Mesodermal cell (in vitro differentiated cells): ENCODE data around the gene UBQLN2.
"Not testable (repeated sequence)": the region's sequence is repeated elsewhere in the genome, so short reads cannot be mapped to it uniquely, and the experiment has no call there.

Experiments used
- H3K27ac ChIP-seq: 2 replicates; pipeline ENCODE4 v1.7.0; 2013; ENCODE audit warnings: mild to moderate bottlenecking, low read depth, low read length, moderate library complexity; ENCODE audit not compliant: severe bottlenecking
- H3K36me3 ChIP-seq: 2 replicates; pipeline ENCODE4 v1.7.1; 2013; ENCODE audit warnings: mild to moderate bottlenecking, low read length, moderate library complexity; ENCODE audit not compliant: control insufficient read depth, insufficient read depth
- H3K4me1 ChIP-seq: one replicate; pipeline ENCODE4 v1.7.1; 2013; ENCODE audit warnings: mild to moderate bottlenecking, low read length; ENCODE audit not compliant: insufficient read depth, control insufficient read depth, poor library complexity, severe bottlenecking
- H3K4me3 ChIP-seq: 2 replicates; pipeline ENCODE4 v1.7.0; 2013; ENCODE audit warnings: low read length, control low read depth, mild to moderate bottlenecking; ENCODE audit not compliant: insufficient read depth, poor library complexity, severe bottlenecking; ENCODE audit errors: extremely low read depth
- H3K9me3 ChIP-seq: 2 replicates; pipeline ENCODE4 v1.7.1; 2013; ENCODE audit warnings: mild to moderate bottlenecking, low read length, moderate library complexity; ENCODE audit not compliant: control insufficient read depth
- WGBS, 2 experiments: methylation state at CpG; one replicate each; pipeline ENCODE4 v1.1.5; 2013; ENCODE audit warnings: missing lambda C conversion rate in 2 of 2; ENCODE audit not compliant: insufficient coverage in 2 of 2; 5-methylcytosine and 5-hydroxymethylcytosine counted together

The UBQLN2 gene

GRCh38 chrX:56569378-56570057 lies 6.1 kb downstream of the UBQLN2 start:
- WGBS, 2 experiments: 90 to 93% methylated on average over 2 to 4 of the region's 6 CpGs
- Histone ChIP-seq H3K4me3 (no peak overlapping the region), H3K27ac (no peak overlapping the region), H3K4me1 (peaks cover 2% of the 10 kb centered on the region), H3K36me3 (peaks cover 15% of the 10 kb centered on the region), H3K9me3 (no peaks in the 10 kb centered on the region)

GRCh38 chrX:56572975-56573374 lies 9.5 kb downstream of the UBQLN2 start:
- Histone ChIP-seq H3K9me3 (no peaks in the 10 kb centered on the region), H3K27ac (no peak overlapping the region), H3K36me3 (peaks cover 10% of the 10 kb centered on the region), H3K4me1 (no peaks in the 10 kb centered on the region), H3K4me3 (no peak overlapping the region)
- WGBS, 2 experiments: 100% methylated on average over 1 of the region's 4 CpGs; no CpG with 5 or more reads in 1 of the 2 experiments

- no peaks in the 10 kb centered on the region for H3K4me1 ChIP-seq
- 100% methylated on average over 1 of the region's 3 CpGs; no CpG with 5 or more reads in 1 of the 2 experiments for WGBS, 2 experiments
- peaks cover 7% of the 10 kb centered on the region for H3K36me3 ChIP-seq
These were observed 11.4 kb downstream of the UBQLN2 start for GRCh38 chrX:56574861-56575260.

GRCh38 chrX:56576721-56577120 lies 13.3 kb downstream of the UBQLN2 start:
- Histone ChIP-seq H3K4me3 (no peak overlapping the region), H3K27ac (no peak overlapping the region), H3K9me3 (no peaks in the 10 kb centered on the region), H3K4me1 (no peaks in the 10 kb centered on the region), H3K36me3 (no peaks in the 10 kb centered on the region)
- no CpG with 5 or more reads among the region's 2 CpGs for WGBS, 2 experiments

More at GRCh38 chrX:56574861-56575260, 11.4 kb downstream of the UBQLN2 start:
- no peaks in the 10 kb centered on the region for H3K9me3 ChIP-seq
- H3K27ac ChIP-seq: no peak overlapping the region
- H3K4me3 ChIP-seq: no peak overlapping the region

- Histone ChIP-seq H3K27ac (no peak overlapping the region), H3K36me3 (no peaks in the 10 kb centered on the region), H3K4me1 (no peaks in the 10 kb centered on the region), H3K9me3 (no peaks in the 10 kb centered on the region), H3K4me3 (no peak overlapping the region)
- 83 to 100% methylated on average over 4 to 7 of the region's 11 CpGs for WGBS, 2 experiments
These were observed 25.2 kb downstream of the UBQLN2 start for GRCh38 chrX:56588397-56589188.

GRCh38 chrX:56591830-56592229 lies 28.4 kb downstream of the UBQLN2 start:
- H3K36me3 ChIP-seq, H3K4me3 ChIP-seq, H3K27ac ChIP-seq, H3K9me3 ChIP-seq, H3K4me1 ChIP-seq: not testable (repeated sequence)
- no CpG with 5 or more reads among the region's 2 CpGs for WGBS, 2 experiments

- no peak overlapping the region for H3K27ac ChIP-seq
- no CpG with 5 or more reads among the region's 2 CpGs for WGBS, 2 experiments
- no peak overlapping the region for H3K4me3 ChIP-seq
- H3K36me3 ChIP-seq: no peaks in the 10 kb centered on the region
- H3K9me3 ChIP-seq: no peaks in the 10 kb centered on the region
- H3K4me1 ChIP-seq: no peaks in the 10 kb centered on the region
These were observed 36.7 kb downstream of the UBQLN2 start for GRCh38 chrX:56600141-56600540.

GRCh38 chrX:56600987-56601386 lies 37.6 kb downstream of the UBQLN2 start:
- Histone ChIP-seq H3K4me1 (no peaks in the 10 kb centered on the region), H3K4me3 (no peak overlapping the region), H3K27ac (no peak overlapping the region), H3K36me3 (no peaks in the 10 kb centered on the region), H3K9me3 (no peaks in the 10 kb centered on the region)
- 100% methylated on average over 1 of the region's 3 CpGs; no CpG with 5 or more reads in 1 of the 2 experiments for WGBS, 2 experiments

- WGBS, 2 experiments: 83% methylated on average over 1 of the region's 2 CpGs; no CpG with 5 or more reads in 1 of the 2 experiments
- H3K4me3 ChIP-seq: no peak overlapping the region
- H3K4me1 ChIP-seq: no peaks in the 10 kb centered on the region
- H3K9me3 ChIP-seq: no peaks in the 10 kb centered on the region
- no peak overlapping the region for H3K27ac ChIP-seq
- no peaks in the 10 kb centered on the region for H3K36me3 ChIP-seq
These were observed 51.9 kb downstream of the UBQLN2 start for GRCh38 chrX:56615282-56615681.
